Heart left ventricle (tissue), 13 donors: Measurements from ENCODE around the gene CDA.

ENCODE experiments used
- CTCF ChIP-seq, 12 donors: fragments of 200-600 bp; sonication (generic) in 4 of 12; IDR thresholded peaks; one replicate each; pipeline versions ENCODE4 v1.5.0 to v1.8.0; 2018 to 2022; ENCODE audit warnings: antibody characterized with exemption in 12 of 12, mild to moderate bottlenecking in 5 of 12
- POLR2A ChIP-seq, 2 donors: fragments of 450-650 bp; IDR thresholded peaks; one replicate each; pipeline ENCODE4 v1.6.1; 2017; ENCODE audit warnings: antibody characterized with exemption in 2 of 2, mild to moderate bottlenecking in 2 of 2, moderate library complexity in 2 of 2
- donor health status: ischemic (EF 13 %, LVEDD 7.1; RV severe dilation, severe dysfunction).
- donor health status: DM: no; HTN: yes; CAD: no.
- donor health status: DM: no; HTN: no; CAD: no.
- donor health status: ischemic (EF 25% LVEDD 6.9; RV normal size, moderate dysfunction).
- donor health status: ischemic (EF 25% LVEDD 5.7; RV mildly dilated, moderate dysfunction).
- donor health status: ischemic (EF 35%, LVEDD 5.7; RV mildly dilated, moderate dysfunction).
- donor health status: nonischemic (EF 11% LVEDD 7.7; RV severe dilation, severe dysfunction).
- donor health status: DM: yes; HTN: yes; CAD: no.
- donor health status: PGD.
- donor health status: ischemic (EF 29% LVEDD 5.4; RV normal size, mild dysfunction).
- donor health status: nonischemic (EF 23%, LVEDD 6.1; RV moderate dilation, normal function).

- TF ChIP-seq CTCF (IDR thresholded peaks at IDR 0.05), result no peak
- no peak for TF ChIP-seq POLR2A (IDR thresholded peaks at IDR 0.05)
Measured at GRCh38 chr1:20611652-20612051, 22.8 kb downstream of the CDA start.
